Stimulated activated CD8-positive, alpha-beta memory T cell treated with anti-CD3 and anti-CD28 coated beads, Interleukin-4, amount 100 ng/mL, for 48 hours (primary cell): ENCODE results near the gene UNC5A.

Source experiments
- DNase-seq: peaks from one replicate; pipeline ENCODE4 v3.0.0-alpha.2; 2020

UNC5A gene

DNA sequence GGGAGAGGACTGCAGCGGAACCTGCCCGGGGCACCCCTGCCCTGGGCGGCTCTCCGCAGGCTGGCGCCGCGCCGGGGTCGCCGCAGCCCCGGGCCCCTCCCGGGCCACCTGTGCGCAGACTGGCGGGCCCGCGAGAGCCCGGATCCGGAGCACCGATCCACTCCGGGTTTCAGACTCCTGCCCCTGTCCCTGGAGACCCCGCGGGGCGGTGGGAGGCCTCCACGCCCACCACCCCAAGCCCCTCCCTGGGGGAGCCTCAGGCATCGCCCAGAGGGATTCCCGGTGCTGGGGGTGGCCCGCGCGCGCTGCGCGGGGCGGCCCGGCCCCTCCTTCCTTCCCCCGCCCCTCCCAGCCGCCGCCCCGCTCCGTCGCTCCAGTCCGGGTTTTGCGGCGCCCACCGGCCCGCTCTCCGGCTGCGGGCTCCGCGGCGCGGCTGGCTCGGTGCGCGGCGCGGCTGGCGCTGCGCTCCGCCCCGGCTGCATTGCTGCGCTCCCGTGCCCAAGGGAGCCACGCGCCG, at the start of gene UNC5A:
TSS of gene UNC5A (plus strand) at position 479 of the 517 bp plus-strand sequence. CDS start 192 bp downstream, outside the sequence.
- peak; percentile 77 for DNase-seq

DNA sequence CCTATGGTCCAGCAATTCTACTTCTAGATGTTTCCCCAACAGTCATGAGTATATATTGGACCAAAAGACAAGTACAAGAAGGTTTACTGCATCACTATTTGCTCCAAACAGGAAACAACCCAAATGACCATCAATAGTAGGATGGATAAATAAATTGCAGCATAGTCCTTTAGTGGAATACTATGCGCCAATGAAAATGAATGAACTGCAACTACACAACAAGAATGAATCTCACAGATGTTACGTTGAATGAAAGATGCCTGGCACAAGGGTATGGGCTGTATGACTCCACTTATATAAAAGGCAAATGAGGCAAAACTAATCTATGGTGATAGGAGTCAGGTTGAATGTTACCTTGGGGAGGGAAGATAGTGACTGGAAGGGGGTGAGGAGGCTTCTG, 48.6 kb upstream of the UNC5A start:
- DNase-seq, result no peak

DNA sequence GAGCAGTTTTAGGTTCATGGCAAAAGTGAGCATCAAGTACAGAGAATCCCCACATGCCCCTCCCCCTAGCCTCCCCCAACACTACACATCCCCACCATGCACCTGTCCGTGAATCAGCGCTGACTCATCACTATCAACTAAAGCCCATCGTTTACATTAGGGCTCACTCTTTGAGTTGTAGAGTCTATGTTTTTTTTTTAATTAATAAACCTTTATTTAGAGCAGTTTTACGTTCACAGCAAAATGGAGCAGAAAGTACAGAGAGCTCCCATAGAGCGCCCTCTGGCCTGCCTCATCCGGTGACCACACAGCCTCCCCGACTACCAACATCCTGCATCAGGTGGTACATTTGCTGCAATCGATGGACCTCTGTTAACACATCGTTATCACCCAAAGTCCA, 47.9 kb upstream of the UNC5A start:
- peak; percentile 22 for DNase-seq

DNA sequence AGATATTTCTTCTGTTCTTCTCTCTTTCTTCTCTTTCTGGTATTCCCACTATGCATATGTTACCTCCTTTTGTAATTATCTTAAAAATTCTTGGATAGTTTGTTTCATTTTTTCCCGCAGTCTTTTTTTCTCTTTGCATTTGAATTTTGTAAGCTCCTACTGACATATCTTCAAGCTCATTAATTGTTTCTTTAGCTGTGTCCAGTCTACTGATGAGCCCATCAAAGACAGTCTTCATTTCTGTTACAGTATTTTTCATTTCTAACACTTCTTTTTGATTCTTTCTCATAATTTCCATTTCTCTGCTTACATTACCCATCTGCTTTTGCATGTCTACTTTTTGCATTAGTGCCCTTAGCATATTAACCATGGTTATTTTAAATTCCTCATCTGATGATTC, 44.7 kb upstream of the UNC5A start:
- no peak for DNase-seq

DNA sequence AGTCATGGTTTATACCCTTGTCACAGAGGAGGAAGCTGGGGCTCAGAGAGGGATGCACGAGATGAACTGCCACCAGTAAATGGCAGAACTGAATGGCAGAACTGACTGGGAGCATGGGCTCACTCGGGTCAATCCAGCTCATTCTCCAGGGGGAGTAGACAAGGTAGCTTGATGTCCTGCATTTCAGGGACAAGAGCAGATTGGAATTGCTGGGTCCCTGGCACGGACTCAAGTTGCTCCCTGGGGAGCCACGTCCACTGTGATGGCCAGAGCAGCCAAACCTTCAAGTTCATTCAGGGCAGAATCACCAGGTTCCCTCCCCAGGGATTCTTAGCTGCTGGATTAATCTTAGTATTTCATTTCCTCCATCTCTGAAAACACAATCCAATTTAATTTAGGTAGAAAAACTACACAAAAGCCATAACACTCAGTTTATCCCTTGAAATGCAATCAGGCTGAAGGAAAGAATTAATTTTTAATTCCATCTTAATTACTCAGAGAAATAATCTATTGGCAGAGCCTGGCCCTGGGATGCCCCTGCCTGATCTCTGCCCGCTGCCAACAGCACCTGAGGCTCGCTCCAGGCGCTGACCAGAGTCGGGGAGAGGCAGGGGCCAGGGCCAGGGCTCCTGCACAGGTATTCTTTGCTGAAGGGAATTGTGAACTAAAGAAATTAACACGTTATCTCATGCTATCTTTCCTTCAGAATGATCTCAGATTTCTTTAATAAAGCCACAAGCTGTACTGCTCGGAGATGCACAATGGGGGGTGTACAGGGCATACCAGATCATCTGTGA, 42.0 kb upstream of the UNC5A start:
- DNase-seq, result peak; percentile 9

DNA sequence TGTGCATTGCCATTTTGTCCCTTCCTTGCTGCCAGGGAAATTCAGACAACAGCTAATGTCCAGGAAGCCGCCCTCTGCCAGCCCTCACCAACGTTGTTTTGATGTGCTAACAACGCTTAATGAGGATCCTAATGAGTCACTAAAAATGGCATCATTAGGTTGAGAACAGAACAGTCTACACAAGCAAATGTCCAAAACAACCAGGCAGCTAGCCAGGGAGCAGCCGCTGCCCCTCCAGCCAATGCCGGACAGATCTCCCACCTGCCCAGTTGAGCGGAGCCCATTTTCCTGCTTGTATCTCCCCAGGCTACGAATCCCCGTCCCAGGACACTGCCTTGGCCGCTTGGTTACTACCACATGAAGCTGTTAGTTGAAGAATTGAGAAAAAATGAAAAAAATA, 40.4 kb upstream of the UNC5A start:
- DNase-seq, result peak; percentile 4

DNA sequence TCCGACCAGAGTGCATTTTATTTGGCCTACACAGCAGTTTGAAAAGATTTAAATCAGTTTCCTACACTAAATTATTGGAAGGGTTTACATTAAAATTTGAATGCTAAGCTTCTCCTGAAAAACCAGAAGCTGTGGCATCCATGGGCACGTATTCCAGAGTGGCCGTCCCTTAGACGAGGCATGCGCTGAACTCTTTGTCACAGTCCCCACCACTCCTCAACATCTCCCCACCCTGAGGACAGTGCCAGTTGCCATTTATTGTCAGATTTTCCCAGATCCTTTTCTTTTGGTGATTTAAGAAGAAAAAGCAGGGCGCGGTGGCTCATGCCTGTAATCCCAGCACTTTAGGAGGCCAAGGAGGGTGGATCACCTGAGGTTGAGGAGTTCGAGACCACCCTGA, 39.9 kb upstream of the UNC5A start:
- peak; percentile 11 for DNase-seq

DNA sequence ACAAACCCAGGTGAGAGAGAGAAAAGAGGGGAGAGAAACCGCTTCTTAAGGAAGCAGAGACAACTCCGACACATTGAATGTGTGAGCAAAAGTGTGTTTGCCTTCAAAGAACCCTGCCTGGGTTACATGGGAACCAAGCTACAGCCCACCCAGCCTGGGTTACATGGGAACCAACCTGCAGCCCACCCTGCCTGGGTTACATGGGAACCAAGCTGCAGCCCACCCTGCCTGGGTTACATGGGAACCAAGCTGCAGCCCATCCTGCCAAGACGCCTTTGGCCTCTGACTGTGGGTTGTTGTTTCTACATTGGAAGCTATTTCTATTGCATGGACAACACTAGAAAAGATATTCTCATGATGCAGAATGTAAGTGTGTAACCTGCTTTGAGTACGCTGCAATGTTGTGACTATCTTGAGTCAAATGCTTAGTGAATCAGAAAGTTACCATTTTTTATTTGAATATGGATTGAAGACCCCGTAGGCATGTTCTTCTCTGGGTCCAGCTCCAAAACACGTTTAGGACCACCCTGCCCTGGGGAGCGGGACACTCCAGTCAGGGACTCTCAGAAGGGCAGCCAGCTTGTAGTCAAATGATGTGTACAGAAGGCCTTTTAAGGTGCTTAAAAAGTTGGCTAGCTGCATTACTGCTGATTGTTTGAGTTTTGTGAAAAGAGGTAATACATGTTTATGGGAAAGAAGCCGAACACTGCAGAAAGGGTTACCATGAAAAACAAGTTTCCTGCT, 39.1 kb upstream of the UNC5A start:
- DNase-seq, result no peak

DNA sequence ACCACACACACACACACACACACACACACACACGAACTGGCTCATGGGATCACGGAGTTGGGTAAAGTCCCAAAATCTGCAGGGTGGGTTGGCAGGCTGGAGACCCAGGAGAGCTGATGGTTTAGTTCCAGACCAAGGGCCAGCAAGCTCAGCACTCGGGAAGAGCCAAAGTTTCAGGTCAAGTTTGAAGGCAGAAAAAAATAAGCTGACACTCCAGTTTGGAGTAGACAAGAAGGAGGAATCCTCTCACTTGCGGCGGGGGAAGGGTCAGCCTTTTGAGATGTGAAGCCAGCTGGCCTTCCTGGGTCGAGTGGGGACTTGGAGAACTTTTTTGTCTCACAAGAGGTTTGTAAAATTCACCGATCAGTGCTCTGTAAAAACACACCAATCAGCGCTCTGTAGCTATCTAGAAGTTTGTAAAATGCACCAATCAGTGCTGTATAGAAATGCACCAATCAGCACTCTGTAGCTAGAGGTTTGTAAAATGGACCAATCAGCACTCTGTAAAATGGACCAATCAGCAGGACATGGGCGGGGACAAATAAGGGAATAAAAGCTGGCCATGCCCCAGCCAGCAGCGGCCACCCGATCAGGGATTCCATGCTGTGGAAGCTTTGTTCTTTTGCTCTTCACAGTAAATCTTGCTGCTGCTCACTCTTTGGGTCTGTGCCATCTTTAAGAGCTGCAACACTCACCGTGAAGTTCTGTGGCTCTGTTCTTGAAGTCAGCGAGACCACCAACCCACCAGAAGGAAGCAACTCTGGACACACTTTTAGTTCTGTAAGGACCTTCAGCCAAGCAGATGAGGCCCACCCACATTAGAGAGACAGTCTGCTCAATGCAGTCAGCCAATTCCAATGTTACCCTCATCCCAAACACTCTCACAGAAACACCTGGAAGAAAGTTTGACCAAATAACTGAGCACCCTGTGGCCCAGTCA, 37.8 kb upstream of the UNC5A start:
- DNase-seq, result peak; percentile 13

DNA sequence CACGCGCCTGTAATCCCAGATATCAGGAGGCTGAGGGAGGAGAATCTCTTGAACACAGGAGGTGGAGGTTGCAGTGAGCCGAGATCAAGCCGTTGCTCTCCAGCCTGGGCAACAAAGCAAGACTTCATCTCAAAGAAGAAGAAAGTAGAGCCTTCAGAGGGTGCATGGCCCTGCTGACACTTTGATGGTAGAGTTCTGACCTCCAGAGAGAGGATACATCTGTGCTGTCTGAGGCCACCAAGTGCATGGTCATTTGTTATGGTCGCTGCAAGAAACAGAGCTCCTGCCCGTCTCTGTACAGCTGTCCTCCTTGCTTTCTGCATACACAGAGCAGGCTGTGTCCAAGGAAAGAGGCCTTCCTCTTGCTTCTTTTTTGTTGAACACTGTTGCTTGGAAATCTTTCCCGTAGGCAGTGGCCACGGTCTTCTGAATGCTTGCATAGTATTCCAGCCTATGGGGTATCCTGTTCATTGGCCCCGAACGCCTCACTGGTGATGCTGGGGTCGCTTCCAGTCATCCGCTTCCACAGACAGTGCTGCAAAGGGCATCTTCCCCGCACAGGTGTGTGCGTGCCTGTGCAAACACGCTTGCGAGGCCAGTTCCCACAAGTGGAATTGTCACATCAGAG, 36.8 kb upstream of the UNC5A start:
- peak; percentile 14 for DNase-seq

DNA sequence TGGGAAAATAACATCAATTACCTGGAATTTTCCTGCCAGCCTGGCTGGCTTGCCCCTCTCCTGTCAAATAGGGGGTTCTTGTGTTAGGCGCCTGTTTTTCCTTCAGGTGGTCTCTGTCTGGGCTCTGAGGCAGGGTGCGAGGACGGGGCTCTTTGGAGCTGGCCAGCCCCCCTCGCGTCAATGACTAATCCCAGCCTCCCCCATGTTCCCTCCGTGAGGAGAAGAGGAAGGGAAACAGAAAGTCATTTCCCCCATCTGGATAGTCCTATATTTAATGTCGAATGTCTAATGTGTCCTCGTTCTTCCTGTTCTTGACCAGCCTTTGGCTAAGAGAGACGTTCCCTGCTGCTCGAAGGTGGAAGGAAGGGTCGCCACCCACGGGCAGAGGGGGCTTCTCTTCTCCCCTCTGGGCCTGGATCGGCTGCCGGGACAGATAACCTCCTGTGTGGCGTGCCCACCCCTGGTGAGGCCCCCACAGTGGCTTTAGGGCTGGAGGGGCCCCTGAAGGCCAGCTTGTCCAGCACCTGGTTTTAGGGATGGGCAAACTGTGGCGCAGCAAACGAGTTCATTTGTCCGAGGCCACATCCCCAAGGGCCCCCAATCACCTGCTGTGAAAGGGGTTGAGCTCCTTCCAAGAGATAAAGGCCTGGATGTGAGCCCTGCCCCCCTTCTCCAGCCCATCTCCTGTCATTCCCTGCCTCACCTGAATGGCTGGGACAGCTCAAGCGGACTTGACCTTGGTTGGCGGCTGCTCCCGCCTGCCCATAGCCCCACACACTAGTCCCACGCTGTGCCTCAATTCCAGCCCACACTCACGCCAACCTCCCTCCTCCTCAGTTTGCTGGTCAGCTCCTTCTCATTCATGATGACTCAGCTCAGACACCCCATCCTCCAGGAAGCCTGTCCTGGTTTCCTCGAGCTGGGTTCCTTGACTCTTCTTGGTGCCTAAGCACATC, 35.9 kb upstream of the UNC5A start:
- peak; percentile 10 for DNase-seq

DNA sequence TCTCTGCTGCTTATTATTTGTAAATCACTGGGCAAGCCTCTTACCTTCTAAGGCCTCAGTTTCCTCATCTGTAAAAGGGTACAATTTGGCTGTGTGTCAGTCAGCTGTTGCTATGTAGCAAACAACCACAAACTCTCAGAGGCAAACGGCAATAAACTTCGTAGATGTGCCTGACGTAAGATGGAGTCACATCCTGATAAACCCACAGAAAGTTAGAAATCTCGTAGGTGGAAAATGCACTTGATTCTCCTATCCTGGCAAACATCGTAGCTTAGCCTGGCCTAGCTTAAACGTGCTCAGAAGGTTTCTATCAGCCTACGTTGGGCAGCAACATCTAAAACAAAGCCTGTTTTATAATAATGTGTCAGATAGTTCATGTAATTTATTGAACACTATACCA, 35.0 kb upstream of the UNC5A start:
- peak; percentile 21 for DNase-seq

DNA sequence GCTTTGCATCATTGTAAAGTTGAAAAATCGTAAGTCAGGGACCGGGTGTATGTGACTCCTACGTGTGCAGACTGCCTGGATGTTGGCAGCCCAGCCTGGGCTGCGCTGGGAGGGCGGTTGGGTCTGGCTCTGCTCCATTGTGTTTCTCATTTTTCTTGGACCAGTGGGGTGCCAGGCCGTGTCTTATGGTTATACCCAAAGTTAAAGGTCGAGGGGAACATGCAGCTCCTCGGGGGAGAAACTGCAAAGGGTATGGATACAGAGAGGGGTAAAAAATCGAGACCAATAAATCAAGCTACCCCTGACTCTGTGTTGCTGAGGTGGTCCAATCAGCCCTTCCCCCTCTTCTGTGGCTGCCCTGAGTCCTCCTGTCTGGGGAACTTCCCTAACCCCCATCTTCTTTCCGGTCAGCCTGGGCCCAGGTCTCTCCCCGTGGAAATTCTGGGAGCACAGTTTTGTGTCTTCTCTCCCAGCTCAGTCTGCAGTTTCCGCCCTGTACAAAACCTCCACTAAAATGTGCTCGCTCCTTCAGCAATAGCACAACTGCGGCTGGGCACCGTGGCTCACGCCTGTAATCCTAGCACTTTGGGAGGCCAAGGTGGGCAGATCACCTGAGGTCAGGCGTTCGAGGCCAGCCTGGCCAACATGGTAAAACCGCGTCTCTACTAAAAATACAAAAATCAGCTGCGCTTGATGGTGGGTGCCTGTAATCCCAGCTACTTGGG, 34.1 kb upstream of the UNC5A start:
- DNase-seq, result peak; percentile 10

DNA sequence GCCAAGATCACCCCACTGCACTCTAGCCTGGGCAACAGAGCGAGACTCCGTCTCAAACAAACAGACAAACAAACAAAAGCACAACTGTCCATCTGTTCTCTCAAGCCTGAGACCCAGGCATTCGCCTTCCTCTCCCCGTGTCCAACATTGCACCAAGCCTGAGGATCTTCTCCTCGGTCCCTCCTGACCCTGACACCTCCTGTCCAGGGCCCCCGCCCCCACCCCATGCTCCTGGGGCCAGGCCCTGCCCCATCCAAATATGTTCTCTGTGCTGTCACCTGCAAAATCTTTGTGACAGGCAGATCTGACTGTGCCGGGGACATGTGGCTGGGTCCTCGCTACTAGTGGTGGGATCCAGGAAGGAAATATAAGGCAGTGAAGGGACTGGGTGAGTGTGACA, 33.4 kb upstream of the UNC5A start:
- no peak for DNase-seq

DNA sequence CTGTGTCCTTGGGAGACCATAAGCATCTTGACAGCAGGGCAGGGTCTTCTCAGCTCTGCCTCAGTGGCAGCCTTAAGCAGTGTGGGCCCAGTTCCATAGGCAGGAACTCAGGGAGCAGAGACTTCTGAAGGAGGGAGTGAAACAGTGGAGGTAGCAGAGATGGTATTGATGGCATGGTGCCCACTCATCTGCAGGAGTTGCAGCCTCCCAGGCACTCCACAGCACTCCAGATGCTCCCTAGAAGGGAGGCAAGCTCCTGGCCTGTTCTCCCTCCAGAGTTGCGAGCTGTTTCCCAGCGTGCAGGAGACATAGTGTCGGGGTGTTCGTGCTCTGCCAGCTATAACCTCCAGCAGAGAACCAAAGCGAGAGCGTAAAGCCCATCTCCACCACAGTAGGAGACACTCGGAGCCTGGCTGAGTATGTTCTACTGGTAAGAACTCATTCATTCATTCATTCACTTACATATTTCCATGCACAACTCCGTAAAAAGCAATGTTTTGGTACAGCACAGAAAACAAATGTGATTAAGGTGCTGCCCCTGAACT, 31.4 kb upstream of the UNC5A start:
- DNase-seq, result peak; percentile 10

DNA sequence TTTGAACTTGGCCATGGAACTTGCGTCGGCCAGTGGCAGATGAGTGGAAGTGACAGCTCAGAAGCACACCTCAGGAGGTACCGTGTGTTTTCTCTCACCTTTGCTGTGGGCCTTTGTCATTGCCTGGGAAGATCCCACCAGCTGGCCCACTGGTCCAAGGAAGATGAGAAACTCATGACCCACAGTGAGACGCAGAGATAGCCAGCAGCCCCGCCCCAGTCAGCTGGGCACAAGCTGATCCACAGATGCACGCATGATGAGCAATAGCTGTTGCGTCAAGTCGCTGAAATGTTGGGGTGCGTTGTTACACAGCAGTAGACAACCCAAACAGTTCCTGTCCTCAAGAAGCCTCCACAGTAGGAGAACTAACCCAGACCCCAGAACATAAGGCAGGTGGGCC, 30.8 kb upstream of the UNC5A start:
- DNase-seq, result peak; percentile 10

DNA sequence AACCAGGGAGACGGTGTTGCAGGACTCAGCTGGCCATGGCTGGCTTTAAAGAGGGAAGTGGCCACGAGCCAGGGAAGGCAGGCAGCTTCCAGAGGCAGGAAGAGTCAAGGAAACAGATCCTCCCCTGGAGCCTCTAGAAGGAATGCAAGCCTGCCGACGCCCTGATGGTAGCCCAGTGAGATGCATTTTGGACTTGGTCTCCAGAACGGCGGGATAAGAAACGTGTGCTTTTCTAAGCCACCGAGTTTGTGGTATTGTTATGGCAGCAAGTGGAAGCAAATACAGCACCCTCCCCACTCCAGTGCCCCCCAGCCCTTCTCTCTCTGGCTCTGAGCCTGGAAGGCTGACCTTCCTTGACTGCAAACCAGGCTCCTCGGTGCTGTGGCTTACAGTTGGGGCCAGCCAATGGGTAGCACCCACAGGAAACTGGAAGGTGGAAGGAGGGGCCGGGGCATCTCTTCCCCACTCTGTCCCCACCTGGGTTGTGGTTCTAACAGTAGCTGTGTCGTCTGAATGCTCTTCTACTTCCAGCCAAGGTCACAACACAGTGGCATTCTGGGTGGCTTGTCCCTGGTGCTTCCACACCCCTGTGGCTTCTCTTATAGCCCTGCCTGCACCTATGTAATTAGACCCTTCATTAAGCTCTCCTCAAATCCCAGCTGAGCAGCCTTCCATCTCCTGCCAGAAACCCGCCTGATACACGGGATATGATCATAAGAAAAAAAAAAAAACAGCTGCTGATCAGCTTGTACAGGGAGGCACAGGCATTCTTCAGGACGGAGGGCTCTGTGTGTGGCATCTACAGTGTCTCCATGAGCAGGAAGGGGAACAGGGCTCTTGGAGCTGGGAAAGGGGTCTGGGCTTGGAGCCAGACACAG, 29.9 kb upstream of the UNC5A start:
- DNase-seq, result peak; percentile 13

DNA sequence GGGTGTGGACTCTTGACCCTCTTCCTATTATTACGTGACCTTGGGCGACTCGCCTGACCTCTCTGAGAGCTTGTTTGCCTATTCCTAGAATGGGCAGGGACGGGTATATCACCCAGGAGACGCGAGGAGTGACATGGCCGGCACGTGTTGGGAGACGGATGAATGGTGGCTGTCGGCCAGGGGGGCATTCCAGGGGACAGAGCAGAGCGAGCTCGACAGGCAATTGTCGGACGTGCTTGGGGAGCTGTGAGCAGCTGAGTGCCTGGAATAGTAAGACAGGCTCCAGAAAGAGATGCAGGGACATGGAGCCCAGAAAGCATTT, 29.3 kb upstream of the UNC5A start:
- peak; percentile 16 for DNase-seq
